Subcutaneous abdominal adipose tissue (tissue), 5 donors: ENCODE measurements around the gene HOXC10.

Source experiments
- H3K27ac ChIP-seq: one replicate; pipeline ENCODE4 v1.7.0; 2013; ENCODE audit warnings: low read depth, mild to moderate bottlenecking, inconsistent platforms, low read length, moderate library complexity
- H3K27me3 ChIP-seq, 5 donors: one replicate each; pipeline ENCODE4 v1.7.0; 2013; ENCODE audit warnings: low read length in 5 of 5, inconsistent platforms in 1 of 5; ENCODE audit not compliant: control insufficient read depth in 5 of 5, insufficient read depth in 4 of 5
- H3K36me3 ChIP-seq, 5 donors: one replicate each; pipeline ENCODE4 v1.7.0; 2013; ENCODE audit warnings: low read length in 5 of 5; ENCODE audit not compliant: control insufficient read depth in 5 of 5, insufficient read depth in 5 of 5
- H3K4me1 ChIP-seq, 5 donors: one replicate each; pipeline ENCODE4 v1.7.0; 2013; ENCODE audit warnings: low read length in 5 of 5, mild to moderate bottlenecking in 3 of 5, moderate library complexity in 1 of 5; ENCODE audit not compliant: control insufficient read depth in 5 of 5, insufficient read depth in 5 of 5
- H3K4me3 ChIP-seq, 5 donors: one replicate each; pipeline ENCODE4 v1.7.0; 2013; ENCODE audit warnings: low read length in 5 of 5, low read depth in 1 of 5
- H3K9ac ChIP-seq, 5 donors: one replicate each; pipeline ENCODE4 v1.7.0; 2013; ENCODE audit warnings: low read length in 5 of 5, mild to moderate bottlenecking in 4 of 5, moderate library complexity in 3 of 5
- H3K9me3 ChIP-seq, 5 donors: one replicate each; pipeline ENCODE4 v1.7.0; 2013; ENCODE audit warnings: low read length in 5 of 5; ENCODE audit not compliant: control insufficient read depth in 5 of 5
- donor health status: healthy.
- donor health status: healthy.
- donor health status: healthy.
- donor health status: healthy.
- donor health status: healthy.

Gene HOXC10

DNA sequence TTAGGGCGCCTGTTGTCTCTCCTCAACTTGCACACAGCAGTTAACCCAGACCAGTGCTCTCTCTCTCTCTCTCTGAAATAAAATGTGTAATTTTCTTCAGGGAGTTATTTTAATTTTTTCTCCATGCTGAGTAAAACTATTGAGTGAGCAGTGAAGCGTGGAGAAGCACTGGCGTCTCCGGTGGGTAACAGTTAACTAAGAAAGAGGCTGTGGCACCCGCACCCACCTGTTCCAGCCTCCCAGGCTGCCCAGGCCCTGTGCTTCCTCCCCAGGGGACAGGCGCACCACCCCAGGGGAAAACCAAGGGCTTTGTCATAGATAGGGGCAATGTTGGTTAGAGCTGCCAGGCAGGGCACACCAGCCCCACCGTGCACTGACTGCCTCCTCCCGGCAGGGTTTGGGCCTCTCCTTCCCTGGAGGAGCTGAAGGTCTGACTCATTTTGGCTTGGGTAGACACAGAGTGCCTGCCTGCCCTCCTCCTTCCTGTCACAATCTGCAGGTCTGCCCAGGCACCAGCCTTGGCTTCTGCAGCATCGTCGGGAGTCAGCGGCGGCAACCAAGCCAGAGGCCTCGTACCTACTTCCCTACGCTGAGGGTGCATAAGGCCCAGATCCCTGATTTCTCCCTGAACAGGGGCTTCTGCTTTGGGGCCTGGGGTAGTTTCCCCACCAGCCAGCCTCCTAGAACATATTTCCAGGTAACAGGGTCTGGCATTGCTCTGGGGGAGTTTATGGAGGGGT, 51.8 kb downstream of the HOXC10 start:
- Histone ChIP-seq H3K27ac (no peak overlapping the region), H3K9me3 (no peaks in the 10 kb centered on the region)

DNA sequence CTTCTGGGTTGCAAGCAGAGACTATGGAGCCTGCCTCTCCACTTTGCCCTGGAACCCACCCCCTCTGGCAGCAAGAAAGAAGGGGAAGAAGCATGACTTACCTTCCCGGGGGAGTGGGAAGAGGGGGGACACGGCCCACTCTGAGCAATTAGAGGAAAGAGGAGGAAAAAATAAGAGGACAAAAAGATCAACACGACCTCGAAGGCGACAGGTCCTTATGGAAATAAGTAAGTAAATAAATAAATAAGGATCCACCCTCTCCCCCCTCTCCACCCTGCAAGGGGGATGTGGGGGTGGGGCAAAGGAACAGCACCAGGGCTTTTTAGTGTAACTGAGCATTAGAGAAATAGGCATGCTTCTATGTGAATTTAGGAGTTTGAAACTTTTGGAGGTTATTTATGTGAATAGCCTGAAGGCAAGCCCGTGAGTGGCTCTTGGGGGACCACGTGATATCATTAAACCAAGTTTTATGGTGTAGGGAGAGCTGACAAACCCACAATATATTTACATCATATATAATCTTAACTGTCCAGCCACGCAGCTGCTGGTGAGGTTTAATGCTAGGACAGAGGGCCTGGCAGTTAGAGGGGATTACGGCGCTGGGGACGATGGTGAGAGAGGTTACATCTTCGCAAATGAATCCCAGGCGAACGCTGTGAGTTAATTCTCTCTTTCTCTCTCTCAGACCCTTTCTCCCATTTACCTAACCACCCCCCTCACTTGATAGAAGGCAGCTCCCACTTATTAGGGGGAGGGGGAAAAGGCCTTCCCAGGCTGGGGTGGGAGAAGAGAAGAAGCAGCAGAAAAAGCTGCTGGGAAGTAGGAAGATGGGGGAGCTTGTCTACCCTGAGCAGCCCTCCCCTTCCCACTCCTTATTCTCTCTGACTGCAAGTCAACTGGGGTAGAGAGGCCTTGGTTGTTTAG, 52.7 kb downstream of the HOXC10 start:
- H3K27me3 ChIP-seq: peaks cover 0 to 38% (median 25%) of the 10 kb centered on the region in 5 donors
- H3K9me3 ChIP-seq: no peaks in the 10 kb centered on the region
- peak overlapping the region in 1 of 5 donors; percentile 1 for H3K4me3 ChIP-seq
- H3K4me1 ChIP-seq: peaks cover 5 to 60% (median 57%) of the 10 kb centered on the region in 5 donors
- no peak overlapping the region for H3K9ac ChIP-seq
- peak overlapping the region; percentile 48 for H3K27ac ChIP-seq
- no peaks in the 10 kb centered on the region for H3K36me3 ChIP-seq

More for the DNA sequence above, 51.8 kb downstream of the HOXC10 start:
- H3K4me3 ChIP-seq: no peak overlapping the region
- no peaks in the 10 kb centered on the region for H3K36me3 ChIP-seq
- H3K4me1 ChIP-seq: peaks cover 7 to 69% (median 65%) of the 10 kb centered on the region in 5 donors
- H3K9ac ChIP-seq: peak overlapping the region in 1 of 5 donors; percentile 23
- peaks cover 0 to 39% (median 23%) of the 10 kb centered on the region in 5 donors for H3K27me3 ChIP-seq

DNA sequence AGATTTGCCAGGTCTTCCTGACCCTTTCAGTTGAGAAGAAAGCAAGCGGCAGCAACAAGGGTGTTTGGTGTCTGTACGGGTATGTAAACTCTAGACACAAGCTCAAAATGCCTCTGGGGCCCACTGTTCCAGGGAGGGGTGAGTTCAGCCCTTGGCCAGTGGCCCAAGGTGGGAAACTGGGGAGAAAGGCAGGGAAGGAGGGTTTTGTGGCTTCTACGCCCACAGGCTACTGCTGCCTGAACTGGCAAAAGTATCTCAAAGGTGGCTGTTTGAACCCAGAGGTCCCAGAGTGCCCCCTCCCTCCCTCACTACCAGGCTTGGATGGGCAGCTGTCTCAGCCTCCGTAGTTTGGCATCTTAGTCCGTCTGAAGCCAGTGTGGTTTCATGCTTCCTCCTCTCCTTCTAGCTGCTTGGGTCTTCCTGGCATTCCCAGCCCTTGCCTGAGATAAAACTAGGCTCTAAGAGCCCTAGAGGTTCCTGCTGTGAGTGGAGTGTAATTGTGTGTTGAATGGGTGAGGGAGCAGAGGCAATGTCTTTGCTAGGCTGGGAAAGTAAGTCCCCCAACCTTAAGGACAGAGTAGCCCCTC, 53.4 kb downstream of the HOXC10 start:
- Histone ChIP-seq H3K27ac (peak overlapping the region; percentile 48), H3K4me3 (peak overlapping the region in 4 of 5 donors; percentile 41 to 65 (median 55)), H3K4me1 (peaks cover 5 to 56% (median 50%) of the 10 kb centered on the region in 5 donors), H3K9me3 (no peaks in the 10 kb centered on the region), H3K36me3 (no peaks in the 10 kb centered on the region), H3K9ac (no peak overlapping the region), H3K27me3 (peaks cover 0 to 39% (median 23%) of the 10 kb centered on the region in 5 donors)

DNA sequence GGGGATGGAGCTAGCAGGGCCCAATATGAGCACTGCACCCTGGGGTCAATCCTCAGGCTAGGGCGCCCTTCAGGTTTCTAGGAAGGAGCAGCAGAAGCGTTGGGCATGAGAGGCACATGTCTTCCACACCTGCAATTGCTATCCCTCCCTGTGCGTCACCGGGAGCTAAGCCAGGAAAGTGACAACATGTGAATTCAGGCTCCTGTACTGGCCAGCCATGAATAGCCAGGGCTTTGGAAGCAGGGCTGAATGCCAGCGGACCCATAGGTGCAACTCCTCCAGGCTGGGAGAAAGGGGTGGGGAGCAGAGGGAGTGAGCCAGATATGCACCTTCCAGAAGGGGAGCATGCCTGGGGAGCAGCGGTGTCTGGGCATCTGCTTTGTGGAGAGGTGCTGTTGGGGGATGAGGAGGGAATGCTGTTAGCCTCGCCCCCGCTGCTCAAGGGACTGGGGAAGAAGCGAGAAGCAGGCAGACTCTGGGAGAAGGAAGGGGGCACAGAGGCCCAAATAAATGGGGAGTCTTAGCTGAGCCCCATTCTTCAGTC, 54.0 kb downstream of the HOXC10 start:
- no peaks in the 10 kb centered on the region for H3K36me3 ChIP-seq
- peaks cover 5 to 53% (median 47%) of the 10 kb centered on the region in 5 donors for H3K4me1 ChIP-seq
- H3K27me3 ChIP-seq: peaks cover 0 to 39% (median 23%) of the 10 kb centered on the region in 5 donors
- H3K9me3 ChIP-seq: no peaks in the 10 kb centered on the region
- H3K9ac ChIP-seq: peak overlapping the region in 2 of 5 donors; percentile 18 to 57
- H3K27ac ChIP-seq: peak overlapping the region; percentile 48
- peak overlapping the region; percentile 41 to 65 (median 54) for H3K4me3 ChIP-seq

DNA sequence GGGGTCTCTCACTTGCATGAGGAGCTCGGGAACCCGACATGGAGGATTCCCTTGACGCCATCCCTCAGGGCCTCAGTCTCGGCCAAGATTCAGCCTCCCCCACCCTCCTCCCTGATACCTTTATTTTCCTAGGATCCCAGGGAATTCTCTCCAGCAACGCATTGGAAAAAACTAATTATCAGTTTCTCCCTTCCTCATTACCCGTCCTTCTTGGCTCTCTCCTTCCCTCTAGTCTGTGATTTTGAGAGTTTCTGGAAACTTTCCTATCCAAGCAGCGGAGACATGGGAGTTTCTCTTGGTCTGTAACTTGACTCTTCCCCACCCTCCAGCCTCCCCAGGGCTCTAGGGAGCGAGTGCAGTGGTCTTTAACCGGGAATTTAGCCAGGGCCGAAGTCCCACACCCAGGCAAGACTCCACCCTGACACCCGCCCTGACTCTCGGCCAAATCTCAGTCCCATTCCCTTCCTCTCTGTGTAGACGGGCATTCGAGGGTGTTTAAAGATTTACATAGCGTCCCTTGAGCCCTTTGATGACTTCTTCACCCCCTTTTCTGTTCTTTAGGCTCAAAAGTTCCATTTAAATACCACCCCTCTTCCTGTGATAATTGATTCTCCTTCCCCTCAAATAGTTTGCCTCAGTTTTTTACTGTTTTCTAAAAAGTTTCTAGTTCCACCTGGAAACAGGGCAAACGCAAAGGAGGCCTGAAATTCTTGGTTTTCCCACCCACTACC, 54.6 kb downstream of the HOXC10 start:
- Histone ChIP-seq H3K27me3 (peaks cover 0 to 39% (median 19%) of the 10 kb centered on the region in 5 donors), H3K36me3 (no peaks in the 10 kb centered on the region), H3K9ac (peak overlapping the region; percentile 9 to 62 (median 24)), H3K9me3 (no peaks in the 10 kb centered on the region), H3K4me3 (peak overlapping the region; percentile 41 to 65 (median 54)), H3K27ac (peak overlapping the region; percentile 48), H3K4me1 (peaks cover 5 to 48% (median 43%) of the 10 kb centered on the region in 5 donors)
